H1 (cell line): ENCODE data around the gene THUMPD2. TPM values are rescaled to one million over a fixed set of nuclear protein-coding genes. Genes with fewer than 3 reads are reported as not detected.

Experiments used
- SRF ChIP-seq: IDR thresholded peaks from 2 replicates; pipeline ENCODE4 v1.6.1; 2011; ENCODE audit warnings: mild to moderate bottlenecking, low read depth, low read length, moderate library complexity
- TEAD4 ChIP-seq: IDR thresholded peaks from 2 replicates; pipeline ENCODE4 v1.6.1; 2012; ENCODE audit warnings: low read depth, low read length, inconsistent platforms, mixed read lengths
- polyA plus RNA-seq, 7 experiments: library from polyadenylated mRNA; depleted of rRNA in 3 of 7; stranded (reverse) in 5 of 7; unstranded in 2 of 7; fragments of >200 nt in 5 of 7; fragments of 200-250 nt in 2 of 7; gene quantifications; 1 replicate in 5 of 7; 2 replicates in 1 of 7; 4 replicates in 1 of 7; pipeline versions ENCODE4 v1.2.1 to v1.2.3, GENCODE V29; 2011 to 2013; ENCODE audit warnings: missing spikeins in 2 of 7, mixed read lengths in 2 of 7
- total RNA-seq: library from RNA; stranded (reverse); fragmentation: NEBNext Ultra II Directional; extraction: Animal tissue kit (Norgen Biotek cat#: 25700); gene quantifications from 2 replicates; pipeline ENCODE4 v1.2.1, GENCODE V29; 2021
- TF ChIP-seq, protein P1 (sequence below): fragments of 300-600 bp; sonication (generic); IDR thresholded peaks from 2 replicates; pipeline ENCODE4 v1.7.1; 2012; ENCODE audit warnings: low read length, moderate library complexity, mild to moderate bottlenecking, inconsistent platforms; ENCODE audit not compliant: insufficient replicate concordance

Gene THUMPD2
- total and polyA plus RNA-seq, 2 of the 8 experiments (the other 6 are each of a cell fraction or from before 2014, with no cell fraction given) = 8.6 to 17.0 TPM

DNA sequence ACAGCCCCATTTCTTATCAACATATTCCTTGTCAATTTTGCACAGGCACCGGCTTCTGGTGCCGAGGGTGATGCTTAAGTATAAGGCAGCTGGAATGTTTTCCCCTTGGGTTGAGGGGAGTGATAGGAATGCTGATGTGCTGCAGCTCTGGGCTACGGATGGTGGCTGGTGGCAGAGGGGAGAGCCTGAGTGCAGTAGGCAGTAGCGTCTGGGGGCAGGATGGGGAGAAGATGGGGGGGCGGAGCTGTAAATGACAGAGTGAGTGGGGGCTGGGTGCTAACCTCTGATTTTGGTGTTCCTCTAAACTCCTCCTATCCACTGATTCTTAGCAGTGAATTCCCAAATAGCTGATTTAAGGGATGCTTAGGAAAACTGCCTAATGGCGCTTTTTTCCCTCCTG is 92.6 kb downstream of the THUMPD2 start (continued):
- TF ChIP-seq, protein P1, sequence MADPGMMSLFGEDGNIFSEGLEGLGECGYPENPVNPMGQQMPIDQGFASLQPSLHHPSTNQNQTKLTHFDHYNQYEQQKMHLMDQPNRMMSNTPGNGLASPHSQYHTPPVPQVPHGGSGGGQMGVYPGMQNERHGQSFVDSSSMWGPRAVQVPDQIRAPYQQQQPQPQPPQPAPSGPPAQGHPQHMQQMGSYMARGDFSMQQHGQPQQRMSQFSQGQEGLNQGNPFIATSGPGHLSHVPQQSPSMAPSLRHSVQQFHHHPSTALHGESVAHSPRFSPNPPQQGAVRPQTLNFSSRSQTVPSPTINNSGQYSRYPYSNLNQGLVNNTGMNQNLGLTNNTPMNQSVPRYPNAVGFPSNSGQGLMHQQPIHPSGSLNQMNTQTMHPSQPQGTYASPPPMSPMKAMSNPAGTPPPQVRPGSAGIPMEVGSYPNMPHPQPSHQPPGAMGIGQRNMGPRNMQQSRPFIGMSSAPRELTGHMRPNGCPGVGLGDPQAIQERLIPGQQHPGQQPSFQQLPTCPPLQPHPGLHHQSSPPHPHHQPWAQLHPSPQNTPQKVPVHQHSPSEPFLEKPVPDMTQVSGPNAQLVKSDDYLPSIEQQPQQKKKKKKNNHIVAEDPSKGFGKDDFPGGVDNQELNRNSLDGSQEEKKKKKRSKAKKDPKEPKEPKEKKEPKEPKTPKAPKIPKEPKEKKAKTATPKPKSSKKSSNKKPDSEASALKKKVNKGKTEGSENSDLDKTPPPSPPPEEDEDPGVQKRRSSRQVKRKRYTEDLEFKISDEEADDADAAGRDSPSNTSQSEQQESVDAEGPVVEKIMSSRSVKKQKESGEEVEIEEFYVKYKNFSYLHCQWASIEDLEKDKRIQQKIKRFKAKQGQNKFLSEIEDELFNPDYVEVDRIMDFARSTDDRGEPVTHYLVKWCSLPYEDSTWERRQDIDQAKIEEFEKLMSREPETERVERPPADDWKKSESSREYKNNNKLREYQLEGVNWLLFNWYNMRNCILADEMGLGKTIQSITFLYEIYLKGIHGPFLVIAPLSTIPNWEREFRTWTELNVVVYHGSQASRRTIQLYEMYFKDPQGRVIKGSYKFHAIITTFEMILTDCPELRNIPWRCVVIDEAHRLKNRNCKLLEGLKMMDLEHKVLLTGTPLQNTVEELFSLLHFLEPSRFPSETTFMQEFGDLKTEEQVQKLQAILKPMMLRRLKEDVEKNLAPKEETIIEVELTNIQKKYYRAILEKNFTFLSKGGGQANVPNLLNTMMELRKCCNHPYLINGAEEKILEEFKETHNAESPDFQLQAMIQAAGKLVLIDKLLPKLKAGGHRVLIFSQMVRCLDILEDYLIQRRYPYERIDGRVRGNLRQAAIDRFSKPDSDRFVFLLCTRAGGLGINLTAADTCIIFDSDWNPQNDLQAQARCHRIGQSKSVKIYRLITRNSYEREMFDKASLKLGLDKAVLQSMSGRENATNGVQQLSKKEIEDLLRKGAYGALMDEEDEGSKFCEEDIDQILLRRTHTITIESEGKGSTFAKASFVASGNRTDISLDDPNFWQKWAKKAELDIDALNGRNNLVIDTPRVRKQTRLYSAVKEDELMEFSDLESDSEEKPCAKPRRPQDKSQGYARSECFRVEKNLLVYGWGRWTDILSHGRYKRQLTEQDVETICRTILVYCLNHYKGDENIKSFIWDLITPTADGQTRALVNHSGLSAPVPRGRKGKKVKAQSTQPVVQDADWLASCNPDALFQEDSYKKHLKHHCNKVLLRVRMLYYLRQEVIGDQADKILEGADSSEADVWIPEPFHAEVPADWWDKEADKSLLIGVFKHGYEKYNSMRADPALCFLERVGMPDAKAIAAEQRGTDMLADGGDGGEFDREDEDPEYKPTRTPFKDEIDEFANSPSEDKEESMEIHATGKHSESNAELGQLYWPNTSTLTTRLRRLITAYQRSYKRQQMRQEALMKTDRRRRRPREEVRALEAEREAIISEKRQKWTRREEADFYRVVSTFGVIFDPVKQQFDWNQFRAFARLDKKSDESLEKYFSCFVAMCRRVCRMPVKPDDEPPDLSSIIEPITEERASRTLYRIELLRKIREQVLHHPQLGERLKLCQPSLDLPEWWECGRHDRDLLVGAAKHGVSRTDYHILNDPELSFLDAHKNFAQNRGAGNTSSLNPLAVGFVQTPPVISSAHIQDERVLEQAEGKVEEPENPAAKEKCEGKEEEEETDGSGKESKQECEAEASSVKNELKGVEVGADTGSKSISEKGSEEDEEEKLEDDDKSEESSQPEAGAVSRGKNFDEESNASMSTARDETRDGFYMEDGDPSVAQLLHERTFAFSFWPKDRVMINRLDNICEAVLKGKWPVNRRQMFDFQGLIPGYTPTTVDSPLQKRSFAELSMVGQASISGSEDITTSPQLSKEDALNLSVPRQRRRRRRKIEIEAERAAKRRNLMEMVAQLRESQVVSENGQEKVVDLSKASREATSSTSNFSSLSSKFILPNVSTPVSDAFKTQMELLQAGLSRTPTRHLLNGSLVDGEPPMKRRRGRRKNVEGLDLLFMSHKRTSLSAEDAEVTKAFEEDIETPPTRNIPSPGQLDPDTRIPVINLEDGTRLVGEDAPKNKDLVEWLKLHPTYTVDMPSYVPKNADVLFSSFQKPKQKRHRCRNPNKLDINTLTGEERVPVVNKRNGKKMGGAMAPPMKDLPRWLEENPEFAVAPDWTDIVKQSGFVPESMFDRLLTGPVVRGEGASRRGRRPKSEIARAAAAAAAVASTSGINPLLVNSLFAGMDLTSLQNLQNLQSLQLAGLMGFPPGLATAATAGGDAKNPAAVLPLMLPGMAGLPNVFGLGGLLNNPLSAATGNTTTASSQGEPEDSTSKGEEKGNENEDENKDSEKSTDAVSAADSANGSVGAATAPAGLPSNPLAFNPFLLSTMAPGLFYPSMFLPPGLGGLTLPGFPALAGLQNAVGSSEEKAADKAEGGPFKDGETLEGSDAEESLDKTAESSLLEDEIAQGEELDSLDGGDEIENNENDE = no peak
- TF ChIP-seq SRF = no peak
- TF ChIP-seq TEAD4 = 0 out of 2 replicates have a peak, but pooled peaks have one; percentile 43
